ENCODE measurements around the gene GLYATL3.
A peak's percentile ranks its signal among the peaks of the same experiment; 100 is the strongest.
"Not testable (repeated sequence)": the region's sequence is repeated elsewhere in the genome, so short reads cannot be mapped to it uniquely, and the experiment has no call there.

Gene GLYATL3

GRCh38 chr6:49499623-49500022 lies at the start of gene GLYATL3:
Gene GLYATL3, plus strand, starts transcription at chr6:49499923. Its CDS starts 12,068 bp downstream, at chr6:49511991.
- no peak for DNase-seq
- intact Hi-C loops (cut with DNase I), result no loop called here

- intact Hi-C loops (cut with DNase I), result no loop called here
Measured at GRCh38 chr6:49453221-49453620, 46.5 kb upstream of the GLYATL3 start.

DNA sequence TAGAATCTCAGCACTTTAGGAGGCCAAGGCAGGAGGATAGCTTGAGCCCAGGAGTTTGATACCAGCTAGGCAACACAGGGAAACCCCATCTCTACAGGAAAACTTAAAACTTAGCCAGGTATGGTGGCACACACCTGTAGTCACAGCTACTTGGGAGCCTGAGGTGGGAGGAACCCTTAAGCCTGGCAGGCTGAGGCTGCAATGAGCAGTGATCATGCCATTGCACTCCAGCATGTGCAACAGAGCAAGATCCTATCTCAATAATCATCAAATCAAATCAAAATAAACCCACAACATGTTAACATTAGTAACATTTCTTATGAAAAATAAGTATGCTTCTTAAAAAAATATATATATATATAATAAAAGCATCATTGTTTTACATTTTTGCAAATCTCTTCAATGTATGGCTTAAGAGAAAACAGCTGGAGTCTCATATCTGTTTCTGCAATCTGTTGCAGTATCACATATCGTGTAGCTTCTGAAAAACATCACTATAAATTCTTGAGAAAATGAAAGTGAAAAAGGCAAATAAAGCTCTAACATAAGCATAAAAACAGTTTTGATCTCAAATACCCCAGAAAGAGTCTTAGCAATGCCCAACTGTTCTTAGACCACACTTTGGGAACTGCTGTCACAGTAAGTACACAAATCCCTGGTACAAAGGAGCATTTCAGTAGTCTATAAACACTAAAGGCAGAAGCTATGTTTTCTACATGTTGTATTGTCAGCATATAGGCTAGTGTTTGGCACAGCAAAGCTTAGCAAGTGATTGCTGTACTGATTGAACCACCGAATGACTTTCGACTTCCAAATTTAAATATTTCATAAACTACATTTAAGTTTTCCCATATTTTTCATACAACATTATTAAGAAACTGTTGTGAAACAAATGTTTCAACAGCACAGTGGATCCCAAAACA lies 44.7 kb upstream of the GLYATL3 start:
- intact Hi-C loops (cut with DNase I), result no loop called here
- DNase-seq, result no peak

More at GRCh38 chr6:49453221-49453620, 46.5 kb upstream of the GLYATL3 start:
- peak in 1 of 10 donors; percentile 33 for DNase-seq

DNA sequence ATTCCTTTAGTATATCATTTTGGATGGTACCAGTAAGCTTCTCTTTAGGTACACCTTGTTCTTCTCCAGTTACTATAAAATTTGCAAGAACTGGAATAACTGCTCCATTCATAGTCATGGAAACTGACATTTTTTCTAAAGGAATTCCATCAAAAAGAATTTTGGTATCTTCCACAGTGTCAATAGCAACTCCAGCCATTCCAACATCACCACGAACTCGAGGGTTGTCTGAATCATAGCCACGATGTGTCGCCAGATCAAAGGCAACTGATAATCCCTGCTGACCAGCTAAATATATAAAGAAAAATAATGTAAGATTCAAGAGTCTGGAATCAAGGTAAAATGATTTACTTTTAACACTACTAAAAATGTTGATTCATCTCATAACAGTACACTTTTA lies 42.0 kb upstream of the GLYATL3 start:
- intact Hi-C loops (cut with DNase I), result no loop called here
- DNase-seq, result no peak

- intact Hi-C loops (cut with DNase I), result no loop called here
- no peak for DNase-seq
Measured at GRCh38 chr6:49462071-49462470, 37.7 kb upstream of the GLYATL3 start.

GRCh38 chr6:49462599-49462926 lies 37.2 kb upstream of the GLYATL3 start:
- no peak for DNase-seq
- intact Hi-C loops (cut with DNase I), result no loop called here

GRCh38 chr6:49462927-49463611 lies 36.7 kb upstream of the GLYATL3 start, which contains the start of the genes CENPQ and MMUT:
Gene CENPQ, plus strand, starts transcription at chr6:49463370. Its CDS starts 6,807 bp downstream, at chr6:49470177.
Gene MMUT, minus strand, starts transcription at chr6:49463253. Its CDS starts 3,787 bp downstream, at chr6:49459466.
- intact Hi-C loops (cut with DNase I), result no loop called here
- peak; percentile 88 to 99 (median 96) for DNase-seq

GRCh38 chr6:49463612-49463967 lies 36.1 kb upstream of the GLYATL3 start:
- intact Hi-C loops (cut with DNase I), result no loop called here
- DNase-seq, result no peak

GRCh38 chr6:49464691-49465090 lies 35.0 kb upstream of the GLYATL3 start:
- no peak for DNase-seq

DNA sequence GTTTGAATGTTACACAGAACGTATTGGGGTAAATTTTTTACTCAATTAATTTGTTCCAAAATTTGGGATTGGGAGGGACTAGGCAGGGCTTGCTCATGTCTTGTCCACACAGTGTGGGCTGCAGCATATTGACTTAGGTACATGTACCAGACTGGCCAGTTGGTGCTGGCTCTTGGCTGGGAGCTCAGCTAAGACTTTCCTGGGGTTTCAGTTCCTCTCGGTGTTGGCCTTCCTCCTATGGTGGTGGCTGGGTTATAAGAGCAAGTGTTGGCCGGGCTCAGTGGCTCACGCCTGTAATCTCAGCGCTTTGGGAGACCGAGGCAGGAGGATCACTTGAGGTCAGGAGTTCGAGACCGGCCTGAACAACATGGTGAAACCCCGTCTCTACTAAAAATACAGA lies 31.7 kb upstream of the GLYATL3 start:
- intact Hi-C loops (cut with DNase I), result no loop called here
- peak in 1 of 10 donors; percentile 30 for DNase-seq

More at GRCh38 chr6:49464691-49465090, 35.0 kb upstream of the GLYATL3 start:
- intact Hi-C loops (cut with DNase I), result no loop called here

DNA sequence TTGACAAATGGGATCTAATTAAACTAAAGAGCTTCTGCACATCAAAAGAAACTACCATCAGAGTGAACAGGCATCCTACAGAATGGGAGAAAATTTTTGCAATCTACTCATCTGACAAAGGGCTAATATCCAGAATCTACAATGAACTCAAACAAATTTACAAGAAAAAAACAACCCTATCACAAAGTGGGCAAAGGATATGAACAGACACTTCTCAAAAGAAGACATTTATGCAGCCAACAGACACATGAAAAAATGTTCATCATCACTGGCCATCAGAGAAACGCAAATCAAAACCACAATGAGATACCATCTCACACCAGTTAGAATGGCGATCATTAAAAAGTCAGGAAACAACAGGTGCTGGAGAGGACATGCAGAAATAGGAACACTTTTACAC lies 23.2 kb upstream of the GLYATL3 start:
- intact Hi-C loops (cut with DNase I); DNase-seq: not testable (repeated sequence)

- intact Hi-C loops (cut with DNase I), result no loop called here
- no peak for DNase-seq
Measured at GRCh38 chr6:49479308-49479970, 20.3 kb upstream of the GLYATL3 start.

GRCh38 chr6:49481846-49482245 lies 17.9 kb upstream of the GLYATL3 start:
- intact Hi-C loops (cut with DNase I), result not testable (repeated sequence)
- DNase-seq, result peak in 1 of 10 donors; percentile 68

- intact Hi-C loops (cut with DNase I), result not testable (repeated sequence)
- peak in 2 of 10 donors; percentile 59 to 61 for DNase-seq
Measured at GRCh38 chr6:49483380-49483779, 16.3 kb upstream of the GLYATL3 start.

DNA sequence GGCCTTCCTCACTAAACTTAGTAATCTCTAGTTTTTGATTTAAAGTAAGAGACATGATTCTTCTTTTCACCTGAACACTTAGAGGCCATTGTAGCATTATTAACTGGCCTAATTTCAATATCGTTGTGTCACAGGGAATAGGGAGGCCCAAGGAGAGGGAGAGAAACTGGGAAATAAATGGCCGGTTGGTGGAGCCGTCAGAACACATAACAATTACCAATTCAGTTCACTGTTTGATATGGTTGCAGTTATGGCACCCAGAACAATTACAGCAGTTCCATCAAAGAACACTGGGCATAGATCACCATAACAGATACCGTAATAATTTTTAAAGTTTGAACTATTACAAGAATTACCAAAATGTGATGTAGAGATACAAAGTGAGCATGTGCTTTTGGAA lies 9.1 kb upstream of the GLYATL3 start:
- intact Hi-C loops (cut with DNase I), result no loop called here
- no peak for DNase-seq

DNA sequence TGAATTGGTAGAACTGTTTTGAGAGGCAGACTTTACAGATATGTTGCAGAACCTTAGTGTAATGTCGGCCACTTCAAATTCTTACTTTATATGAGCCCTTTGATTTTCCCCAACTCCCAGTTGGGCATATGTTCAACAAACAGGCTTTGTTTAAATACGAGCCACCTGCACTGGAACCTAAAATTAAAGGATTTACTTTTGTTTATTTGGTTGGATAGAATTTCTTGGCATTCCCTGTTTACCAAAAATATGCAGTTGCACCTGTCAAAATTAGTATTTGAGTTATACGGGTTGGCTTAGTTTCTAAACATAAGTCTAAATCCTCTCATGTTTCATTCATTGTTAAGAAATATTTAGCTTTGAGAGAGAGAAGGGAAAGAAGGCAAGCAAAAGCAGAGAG lies 2.4 kb upstream of the GLYATL3 start:
- intact Hi-C loops (cut with DNase I), result no loop called here
- DNase-seq, result no peak

GRCh38 chr6:49499126-49499525 lies 597 bp upstream of the GLYATL3 start:
- intact Hi-C loops (cut with DNase I), result no loop called here
- DNase-seq, result no peak

DNA sequence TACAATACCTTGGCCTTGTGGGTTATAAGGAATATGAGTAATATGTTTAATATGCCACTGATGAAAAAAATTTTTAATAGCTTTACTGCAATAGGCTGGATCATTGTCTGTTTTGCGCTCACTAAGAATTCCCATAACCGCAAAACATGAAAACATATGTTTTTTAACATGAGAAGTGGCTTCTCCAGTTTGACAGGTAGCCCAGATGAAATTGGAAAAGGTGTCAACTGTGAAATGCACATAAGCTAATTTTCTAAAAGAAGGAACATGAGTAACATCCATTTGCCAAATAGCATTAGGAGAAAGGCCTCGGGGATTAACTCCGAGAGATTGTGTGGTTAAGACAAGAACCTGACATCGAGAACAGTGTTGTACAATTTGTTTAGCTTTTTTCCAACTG lies 4.9 kb downstream of the GLYATL3 start:
- intact Hi-C loops (cut with DNase I), result no loop called here
- DNase-seq, result no peak

GRCh38 chr6:49506569-49507111 lies 6.9 kb downstream of the GLYATL3 start:
- intact Hi-C loops (cut with DNase I), result no loop called here
- DNase-seq, result no peak

- no peak for DNase-seq
- intact Hi-C loops (cut with DNase I), result no loop called here
Measured at GRCh38 chr6:49509342-49509741, 9.6 kb downstream of the GLYATL3 start.
